ENCODE measurements around the gene COLEC12.

COLEC12 gene

DNA sequence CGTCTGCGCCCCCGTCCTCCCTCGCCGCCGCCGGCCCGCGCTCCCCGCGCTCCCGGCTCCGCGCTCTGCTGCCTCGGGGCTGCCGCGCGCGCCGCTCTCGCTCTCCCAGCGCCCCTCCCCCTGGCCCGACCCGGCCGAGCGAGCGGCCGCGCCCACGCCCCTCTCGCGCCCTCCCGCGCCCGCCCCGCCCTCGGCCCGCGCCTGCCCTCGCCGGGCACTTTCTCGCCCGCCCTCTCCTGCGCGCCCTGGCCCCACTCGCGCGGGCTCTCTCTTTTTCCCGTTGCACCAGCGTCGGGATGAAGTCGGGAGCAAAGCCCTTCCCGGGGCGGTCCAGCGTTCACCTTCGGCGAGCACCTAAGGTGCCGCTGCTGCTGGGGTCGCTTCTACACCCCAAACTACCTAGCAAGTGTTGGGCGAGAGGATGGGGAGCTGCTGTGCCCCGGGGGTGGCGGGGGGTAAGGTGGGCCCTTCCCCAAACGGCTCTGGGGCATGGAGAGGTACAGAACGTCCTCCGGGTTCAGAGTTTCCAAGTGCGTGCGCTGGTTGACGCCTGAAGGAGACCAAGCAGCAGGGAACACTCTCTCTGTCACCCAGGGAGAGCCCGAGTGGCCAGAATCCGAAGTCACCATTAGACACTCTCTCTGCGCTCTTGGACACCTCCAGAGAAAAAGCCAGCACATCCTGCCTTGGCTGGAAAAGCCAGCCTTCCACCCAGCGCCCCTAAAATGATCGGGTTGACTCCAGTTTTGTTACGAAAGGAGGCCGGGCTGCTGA is at the start of gene COLEC12:
COLEC12 (minus strand) TSS at position 70 of the 774 bp plus-strand sequence. CDS start 187 bp downstream, outside the sequence.
- no peak for DNase-seq (ENCODE audit: low read depth in 2 of 2)

DNA sequence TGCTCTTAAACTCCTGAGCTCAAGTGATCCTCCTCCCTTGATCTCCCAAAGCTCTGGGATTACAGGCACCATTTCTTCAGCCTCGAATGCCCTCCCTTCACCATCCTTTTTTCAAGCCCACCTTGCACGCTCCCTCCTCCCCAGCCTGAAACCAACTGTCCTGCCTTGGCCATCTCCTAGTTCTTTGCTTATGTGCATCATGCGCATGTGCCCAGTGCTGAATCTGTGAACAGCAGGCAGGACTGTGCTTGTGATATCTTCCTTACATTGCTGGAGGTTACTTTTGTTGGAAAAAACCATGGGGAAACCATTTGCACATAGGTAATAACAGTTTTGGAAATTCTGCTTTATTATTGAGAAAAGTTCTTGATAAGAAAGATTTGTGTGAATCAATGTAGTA is 49.5 kb upstream of the COLEC12 start:
- DNase-seq (ENCODE audit: low read depth in 2 of 2): no peak

DNA sequence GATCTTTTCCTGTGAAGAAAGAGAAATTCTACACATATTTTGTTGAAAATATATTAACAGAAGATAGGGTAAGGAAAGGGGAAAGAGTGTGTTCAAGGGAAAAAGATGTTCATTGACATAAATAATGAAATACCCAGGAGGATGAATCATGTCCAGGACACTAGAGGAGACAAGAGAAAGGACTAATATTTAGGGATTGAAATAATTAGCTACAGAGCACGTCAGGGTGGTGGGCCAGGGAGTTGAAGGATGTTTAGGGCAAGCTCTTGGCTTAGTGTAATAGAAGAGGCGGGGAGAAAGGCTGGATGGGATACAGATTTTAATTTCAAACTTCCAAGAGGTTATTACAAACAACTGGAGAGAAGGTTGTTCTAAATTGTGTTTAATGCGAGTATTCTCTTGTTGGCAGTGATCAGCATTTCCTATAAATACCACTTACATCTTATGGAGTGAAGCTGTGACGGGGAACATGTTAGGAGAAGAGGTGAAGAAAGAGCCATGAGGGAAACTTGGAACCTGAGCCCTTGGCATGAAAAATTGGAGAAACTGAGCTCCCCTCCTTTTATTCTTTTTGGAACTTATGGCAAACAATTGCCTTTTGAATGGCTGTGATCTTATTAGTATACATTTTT is 43.1 kb upstream of the COLEC12 start:
- no peak for DNase-seq (ENCODE audit: low read depth in 2 of 2)

DNA sequence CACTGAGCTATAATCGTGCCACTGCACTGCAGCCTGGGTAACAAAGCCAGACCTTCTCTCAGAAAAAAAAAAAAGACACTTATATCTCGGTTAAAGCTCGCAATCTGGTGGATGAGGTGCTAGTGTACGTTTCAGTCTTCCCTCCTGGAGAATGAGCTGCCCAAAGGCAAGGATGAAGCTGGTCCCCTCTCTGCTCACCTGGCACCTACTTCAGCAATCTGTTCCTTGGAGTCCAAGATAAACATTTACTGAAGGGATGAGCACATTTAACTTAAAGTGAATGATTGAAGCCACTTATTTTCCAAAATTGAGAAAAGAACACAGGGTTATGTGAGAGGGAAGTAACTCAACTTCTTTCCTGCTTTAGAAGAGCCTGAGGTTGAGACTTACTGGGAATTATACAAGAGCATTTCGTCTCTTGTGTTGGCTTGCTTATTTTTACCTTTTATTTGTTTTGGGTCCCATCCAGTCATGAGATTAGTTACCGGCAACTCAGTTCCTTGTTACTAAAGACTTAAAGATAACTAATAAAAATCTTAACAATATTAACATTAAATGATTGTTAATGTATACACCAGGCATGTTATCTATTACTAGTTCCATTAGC is 33.6 kb upstream of the COLEC12 start:
- no peak for DNase-seq (ENCODE audit: low read depth in 2 of 2)

DNA sequence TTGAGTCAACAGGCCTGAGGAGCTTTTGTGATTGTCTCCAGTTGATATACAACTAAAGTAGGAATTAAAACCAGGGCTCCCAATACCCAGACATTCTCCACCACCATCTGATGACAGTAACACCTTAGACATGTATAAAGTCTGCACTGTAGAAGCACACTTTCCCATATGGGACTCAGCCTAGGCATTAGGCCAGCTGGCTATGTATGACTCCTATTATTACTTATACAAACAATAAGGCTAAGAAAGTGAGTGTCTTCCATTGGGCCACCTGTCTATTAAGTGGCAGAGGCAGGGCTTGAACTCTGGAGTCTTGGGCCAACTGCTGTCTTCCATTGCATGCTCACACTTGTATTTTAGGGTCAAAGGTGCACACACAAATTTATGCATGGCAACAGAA is 32.1 kb upstream of the COLEC12 start:
- no peak for DNase-seq (ENCODE audit: low read depth in 2 of 2)

DNA sequence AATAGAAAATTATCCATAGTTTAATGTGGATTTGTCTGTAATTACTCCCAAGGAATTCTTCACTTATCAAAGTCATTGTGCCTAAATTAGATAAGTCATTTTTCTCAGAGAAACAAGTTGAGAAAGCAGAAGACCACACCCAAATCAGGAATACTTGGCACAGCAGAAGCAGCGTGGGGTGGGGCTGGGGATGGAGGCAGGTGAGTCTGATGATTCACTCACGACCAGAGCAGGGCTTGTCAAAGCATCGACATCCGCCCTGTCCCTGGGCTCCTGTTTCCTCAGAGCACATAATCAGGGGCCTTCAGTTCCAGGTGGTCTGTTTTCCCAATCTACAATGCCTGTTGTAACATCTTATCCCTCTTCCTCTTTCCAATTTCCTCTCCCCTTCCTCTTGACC is 31.5 kb upstream of the COLEC12 start:
- DNase-seq (ENCODE audit: low read depth in 2 of 2): no peak

DNA sequence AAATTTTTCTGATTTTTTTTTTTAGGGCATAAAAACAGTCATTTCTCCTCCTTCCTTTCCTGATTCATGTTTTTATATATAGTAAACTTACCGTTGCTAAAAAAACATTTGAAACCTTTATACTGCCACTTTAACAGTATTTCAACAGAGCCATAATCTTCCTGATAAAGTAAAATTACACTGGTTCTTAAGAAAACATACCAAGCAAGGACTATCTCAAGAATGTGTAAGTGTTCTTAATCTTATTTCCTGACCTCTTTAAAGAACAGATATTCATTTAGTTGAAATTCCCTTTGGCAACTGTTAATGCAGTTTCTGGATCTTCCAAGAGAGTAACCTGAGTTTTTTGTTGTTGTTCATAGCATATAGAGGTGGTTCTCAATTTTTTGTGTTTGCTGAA is 26.6 kb upstream of the COLEC12 start:
- DNase-seq (ENCODE audit: low read depth in 2 of 2): no peak

DNA sequence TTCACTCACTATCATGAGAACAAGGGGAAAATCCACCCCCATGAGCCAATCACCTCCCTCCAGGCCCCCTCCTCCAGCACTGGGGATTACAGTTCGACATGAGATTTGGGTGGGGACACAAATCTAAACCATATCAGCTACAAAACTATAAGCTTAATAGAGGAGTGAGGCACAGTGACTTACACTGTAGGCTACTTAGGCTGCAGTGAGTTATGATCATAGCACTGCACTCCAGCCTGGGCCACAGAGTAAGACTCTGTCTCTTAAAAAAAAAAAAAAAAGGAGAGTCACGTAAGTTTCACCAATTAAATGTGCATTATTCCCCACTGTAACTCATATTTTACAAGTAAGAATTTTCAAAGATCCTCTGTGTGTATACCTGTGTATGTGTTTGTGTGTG is 26.2 kb upstream of the COLEC12 start:
- DNase-seq (ENCODE audit: low read depth in 2 of 2): no peak

DNA sequence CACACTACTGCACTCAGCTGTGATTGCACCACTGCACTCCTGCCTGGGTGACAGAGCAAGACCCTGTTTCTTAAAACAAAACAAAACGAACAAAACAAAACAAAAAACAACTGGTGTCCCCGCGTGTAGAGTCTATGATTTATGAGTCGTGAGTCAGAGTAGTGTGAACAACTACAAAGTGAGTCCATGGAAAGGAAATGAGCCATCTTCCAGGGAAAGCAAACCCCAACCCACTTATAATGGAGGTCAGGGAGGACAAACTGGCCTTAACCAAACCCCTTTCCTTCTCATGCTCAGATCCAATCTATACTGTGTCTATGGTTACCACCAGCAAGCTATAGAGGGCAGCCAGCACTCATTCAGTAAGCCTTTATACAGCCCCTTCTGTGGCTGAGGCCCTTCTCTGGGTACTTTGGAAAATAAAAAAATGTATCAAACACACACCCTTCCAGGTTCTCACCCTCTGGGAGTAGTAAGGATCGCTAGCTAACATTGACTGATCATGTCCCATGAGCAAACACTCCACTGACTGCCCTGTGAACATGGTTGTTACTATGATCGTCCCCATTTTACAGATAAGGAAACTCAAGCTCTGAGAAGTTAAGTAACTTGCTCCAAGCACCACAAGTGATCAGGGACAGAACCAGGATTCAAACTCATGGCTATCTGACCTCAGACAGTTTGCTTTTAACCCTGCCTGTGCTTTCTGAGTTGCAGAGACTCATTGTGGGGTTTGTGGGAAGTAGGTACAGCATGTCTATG is 24.7 kb upstream of the COLEC12 start:
- DNase-seq (ENCODE audit: low read depth in 2 of 2): no peak

DNA sequence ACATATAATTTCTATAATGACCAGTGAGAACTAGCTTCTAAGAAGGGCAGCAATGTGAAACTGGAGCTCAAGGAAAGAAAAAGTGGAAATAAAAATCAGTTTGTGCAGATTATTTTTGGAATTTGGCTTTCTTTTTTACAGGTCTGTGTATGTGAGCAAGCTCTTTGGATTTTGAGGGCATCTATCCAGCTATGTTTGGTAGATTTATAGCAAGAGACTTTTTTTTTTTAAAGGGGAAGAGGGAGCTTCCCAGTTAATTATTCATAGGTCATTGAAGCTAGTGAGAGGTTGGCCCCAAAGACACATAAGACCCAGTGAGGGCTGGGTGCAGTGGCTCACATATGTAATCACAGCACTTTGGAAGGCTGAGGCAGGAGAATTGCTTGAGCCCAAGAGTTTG is 24.0 kb upstream of the COLEC12 start:
- no peak for DNase-seq (ENCODE audit: low read depth in 2 of 2)

DNA sequence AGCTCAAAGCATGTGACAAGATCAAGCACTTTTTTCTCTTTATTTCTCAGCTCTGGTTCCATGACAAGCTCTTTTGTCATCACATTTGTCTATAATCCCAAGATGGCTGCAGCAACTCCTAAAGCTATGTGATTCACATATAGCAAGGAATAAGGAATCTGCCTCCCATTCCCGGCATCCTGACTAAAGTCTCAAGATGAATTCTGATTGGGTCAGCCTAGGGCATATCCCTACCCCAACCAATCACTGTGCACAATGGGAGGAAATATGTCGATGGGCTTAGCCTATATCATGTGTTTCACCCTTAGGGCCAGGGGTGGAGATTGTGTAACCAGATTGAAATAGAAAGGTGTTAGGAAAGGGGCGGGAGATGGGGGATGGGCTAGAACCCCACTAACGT is 23.1 kb upstream of the COLEC12 start:
- no peak for DNase-seq (ENCODE audit: low read depth in 2 of 2)

DNA sequence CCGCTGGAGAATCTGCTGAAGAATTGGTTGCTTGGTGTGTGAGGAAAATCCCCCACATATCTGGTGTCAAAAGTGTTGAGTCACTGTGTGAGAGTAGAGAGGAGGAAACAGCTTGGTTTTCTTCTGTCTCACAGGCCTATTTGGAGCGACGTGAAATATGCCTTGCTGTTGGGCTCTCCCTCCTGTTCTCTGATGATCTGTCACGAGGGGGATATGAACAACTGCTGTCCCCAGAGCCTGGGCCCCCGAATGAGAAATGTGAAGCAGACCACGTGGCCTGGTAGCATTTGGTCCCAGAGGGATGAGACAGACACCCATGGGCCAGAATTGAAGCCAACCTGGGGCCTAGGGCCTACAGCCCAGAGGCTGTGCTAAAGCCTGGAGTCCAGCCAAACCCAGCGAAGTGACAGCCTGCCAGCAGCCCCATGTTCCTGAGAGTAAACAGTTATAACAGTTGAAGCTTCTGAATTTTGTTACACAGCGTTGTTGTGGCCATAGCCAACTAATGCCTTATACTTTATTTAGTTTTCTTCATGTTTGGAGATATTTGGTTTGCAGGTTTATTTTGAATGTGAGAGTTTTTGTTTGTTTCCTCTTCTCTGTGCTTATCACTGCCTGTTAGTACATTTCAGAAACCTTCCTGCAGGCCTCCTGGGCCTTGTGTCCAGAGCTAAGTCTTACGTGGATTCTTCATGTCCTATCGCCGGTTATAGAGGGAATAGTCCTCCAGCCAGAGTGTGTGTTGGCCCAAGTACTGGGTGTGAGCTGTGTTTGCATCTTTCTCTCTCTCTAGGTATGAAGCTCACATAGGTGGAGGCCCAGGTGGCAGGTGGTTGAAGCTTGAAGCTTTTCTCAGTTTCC is 18.7 kb upstream of the COLEC12 start:
- DNase-seq (ENCODE audit: low read depth in 2 of 2): peak in 1 of 2 donors; percentile 1

DNA sequence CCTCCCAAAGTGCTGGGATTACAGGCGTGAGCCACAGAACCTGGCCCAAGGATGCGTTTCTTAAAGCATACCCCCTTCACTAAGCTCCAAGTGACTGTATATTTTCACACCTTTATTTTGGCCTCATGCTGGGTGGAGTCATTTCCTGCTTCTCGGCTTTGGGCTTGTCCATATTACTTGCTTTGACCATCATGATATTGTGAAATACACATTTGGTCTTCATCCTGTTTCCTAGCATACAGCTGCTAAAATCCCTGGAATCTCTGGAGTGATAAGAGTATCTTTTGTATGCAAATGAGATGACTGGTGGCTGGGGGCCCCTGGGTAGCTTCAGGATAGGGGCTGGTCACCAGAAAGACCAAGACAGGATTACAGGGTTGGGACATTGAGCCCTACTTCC is 17.6 kb upstream of the COLEC12 start:
- DNase-seq (ENCODE audit: low read depth in 2 of 2): no peak

DNA sequence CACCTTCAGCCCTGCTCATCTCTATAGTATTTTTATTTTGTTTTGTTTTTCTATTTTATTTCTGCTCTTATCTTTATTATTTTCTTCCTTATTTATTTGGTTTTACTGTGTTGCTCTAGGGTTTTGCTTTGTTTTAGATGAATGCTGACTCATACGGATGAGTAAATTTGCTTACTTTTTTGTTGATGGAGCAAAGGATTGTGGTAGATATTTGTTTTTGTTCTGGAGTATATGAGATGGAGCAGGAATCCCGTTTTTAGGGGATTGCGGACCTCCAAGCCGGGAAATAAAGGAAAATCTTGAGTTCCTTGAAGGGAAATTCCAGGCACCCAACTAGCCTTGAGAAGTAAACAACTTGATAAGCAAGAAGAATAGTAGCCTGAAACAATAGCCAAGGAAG is 15.3 kb upstream of the COLEC12 start:
- DNase-seq (ENCODE audit: low read depth in 2 of 2): no peak

DNA sequence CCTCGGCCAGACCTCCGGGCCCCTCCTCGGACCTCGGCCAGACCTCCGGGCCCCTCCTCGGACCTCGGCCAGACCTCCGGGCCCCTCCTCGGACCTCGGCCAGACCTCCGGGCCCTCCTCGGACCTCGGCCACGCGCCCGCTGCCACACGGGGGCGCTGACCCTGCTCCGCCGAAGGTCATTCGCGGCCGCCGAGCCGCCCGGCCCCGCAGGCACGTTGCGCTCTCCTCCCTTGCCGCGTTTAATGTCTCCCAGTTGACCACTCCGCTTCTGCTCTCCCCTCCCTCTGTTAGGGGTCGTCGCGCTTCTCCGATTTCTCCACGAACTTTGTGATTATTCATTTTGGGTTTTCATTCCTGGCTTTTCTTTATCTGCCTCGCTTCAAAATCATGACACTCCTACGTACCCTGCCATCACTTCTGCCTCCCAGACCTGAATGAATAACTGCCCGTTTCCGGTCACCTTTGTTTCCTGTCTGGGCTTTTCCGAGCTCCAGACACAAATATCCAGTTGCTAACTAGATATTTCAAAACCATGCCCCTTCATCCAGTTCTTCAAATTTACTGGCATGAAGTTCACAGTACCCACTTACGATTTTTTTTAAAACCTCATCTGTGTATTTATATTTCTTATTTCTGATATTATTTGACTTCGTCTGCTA is 14.8 kb upstream of the COLEC12 start:
- DNase-seq (ENCODE audit: low read depth in 2 of 2): no peak

DNA sequence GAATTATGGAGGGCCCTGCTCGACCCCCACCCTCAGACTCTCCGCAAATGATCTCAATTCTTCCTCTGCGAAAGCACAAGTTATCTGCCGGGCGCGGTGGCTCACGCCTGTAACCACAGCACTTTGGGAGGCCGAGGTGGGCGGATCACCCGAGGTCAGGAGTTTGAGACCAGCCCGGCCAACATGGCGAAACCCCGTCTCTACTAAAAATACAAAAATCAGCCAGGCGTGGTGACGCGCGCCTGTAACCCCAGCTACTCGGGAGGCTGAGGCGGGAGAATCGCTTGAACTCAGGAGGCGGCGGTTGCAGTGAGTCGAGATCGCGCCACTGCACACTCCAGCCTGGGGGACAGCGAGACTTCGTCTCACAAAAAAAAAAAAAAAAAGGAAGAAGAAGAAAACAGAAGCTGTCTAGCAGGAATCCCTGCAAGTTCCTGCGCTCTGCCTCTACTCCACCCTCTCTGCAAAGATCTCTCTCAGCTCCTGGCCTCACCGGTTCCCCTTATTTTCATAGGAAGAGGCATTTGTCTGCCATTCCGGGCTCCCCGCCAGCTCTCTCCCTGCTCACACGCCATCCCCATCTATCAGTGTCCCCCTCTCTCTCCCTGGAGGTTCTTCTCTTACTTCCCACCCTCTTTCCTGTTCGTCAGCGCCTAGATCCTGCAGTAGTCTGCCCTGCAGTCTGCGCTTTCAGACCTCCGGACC is 13.5 kb upstream of the COLEC12 start:
- no peak for DNase-seq (ENCODE audit: low read depth in 2 of 2)

DNA sequence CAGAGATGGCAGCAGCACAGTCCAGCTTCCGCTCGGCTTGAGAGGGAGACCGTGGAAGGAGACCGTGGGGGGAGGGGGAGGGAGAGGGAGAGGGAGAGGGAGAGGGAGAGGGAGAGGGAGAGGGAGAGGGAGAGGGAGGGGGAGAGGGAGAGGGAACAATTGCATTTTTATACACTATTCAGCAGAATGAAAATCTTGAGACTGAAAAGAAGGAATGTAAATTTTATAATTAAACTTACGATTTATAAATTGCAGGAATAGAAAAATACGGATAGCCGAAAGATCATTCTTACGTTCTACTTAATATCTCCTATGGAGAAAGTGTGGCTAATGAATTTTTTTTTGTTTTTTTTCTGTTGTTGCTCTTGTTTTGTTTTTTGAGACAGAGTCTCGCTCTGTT is 12.5 kb upstream of the COLEC12 start:
- no peak for DNase-seq (ENCODE audit: low read depth in 2 of 2)

DNA sequence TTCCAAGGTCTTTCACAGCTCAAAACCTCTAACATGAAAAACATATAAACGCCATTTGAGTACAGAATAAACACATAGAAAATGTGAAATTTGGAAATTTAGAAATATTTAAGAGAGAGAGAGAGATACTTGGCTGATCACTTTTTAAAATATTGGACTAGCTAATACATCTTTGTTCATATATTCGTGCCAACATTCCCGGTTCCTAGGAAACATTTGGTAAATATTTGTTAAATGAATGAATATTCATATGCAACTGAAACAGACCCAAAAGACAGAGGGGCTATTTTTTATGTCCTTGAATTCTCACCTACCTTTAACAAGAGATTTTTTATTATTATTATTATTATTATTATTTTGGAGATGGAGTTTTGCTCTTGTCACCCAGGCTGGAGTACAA is 8.3 kb upstream of the COLEC12 start:
- no peak for DNase-seq (ENCODE audit: low read depth in 2 of 2)

DNA sequence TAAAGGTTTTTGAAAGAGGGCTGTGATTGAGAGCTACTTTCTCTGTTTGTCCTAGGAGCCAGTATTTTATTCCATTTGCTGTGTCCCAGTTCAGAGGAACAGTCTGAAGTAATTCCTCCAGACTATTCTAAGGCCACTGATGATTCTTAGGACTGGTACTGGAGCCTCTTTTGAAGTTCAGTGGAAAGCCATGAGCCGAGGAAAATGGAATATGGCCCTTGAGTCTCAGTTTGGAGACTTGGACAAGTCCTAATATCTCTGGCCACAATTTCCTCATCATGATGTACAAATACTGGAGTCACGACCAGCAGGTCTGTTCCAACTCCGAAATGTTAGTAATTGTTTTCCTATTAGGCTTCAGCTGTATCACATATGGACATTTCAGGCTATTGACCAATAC is 7.1 kb upstream of the COLEC12 start:
- no peak for DNase-seq (ENCODE audit: low read depth in 2 of 2)

DNA sequence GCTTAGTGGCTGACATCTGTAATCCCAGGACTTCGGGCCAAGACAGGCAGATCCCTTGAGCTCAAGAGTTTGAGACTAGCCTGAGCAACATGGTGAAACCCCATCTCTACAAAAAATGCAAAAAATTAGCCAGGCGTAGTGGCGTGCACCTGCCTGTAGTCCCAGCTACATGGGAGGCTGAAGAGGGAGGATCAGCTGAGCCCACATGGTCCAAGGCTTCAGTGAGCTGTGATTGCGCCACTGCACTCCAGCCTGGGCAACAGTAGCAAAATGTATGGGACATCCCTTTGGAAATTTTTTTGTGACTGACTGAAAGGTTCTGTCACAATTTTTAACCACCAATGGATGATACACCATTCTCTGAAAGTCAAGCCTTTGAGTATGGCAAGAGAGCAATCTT is 6.3 kb upstream of the COLEC12 start:
- DNase-seq (ENCODE audit: low read depth in 2 of 2): no peak
